GM21619 (cell line): Measurements from ENCODE around the gene ANKRD18A.
"Not testable (repeated sequence)": the region's sequence is repeated elsewhere in the genome, so short reads cannot be mapped to it uniquely, and the experiment has no call there.

Experiments
- ATAC-seq: cut with Tn5 transposase; IDR thresholded peaks from one replicate; pipeline ENCODE4 v1.9.1; 2021; ENCODE audit not compliant: unreplicated experiment

The ANKRD18A gene

GRCh38 chr9:38629511-38629910, 9.1 kb upstream of the ANKRD18A start:
- no peak for ATAC-seq

- ATAC-seq = no peak
Observed at GRCh38 chr9:38626006-38626405, 5.6 kb upstream of the ANKRD18A start.

GRCh38 chr9:38622951-38623350, 2.6 kb upstream of the ANKRD18A start:
- ATAC-seq = no peak

GRCh38 chr9:38622288-38622674, 1.9 kb upstream of the ANKRD18A start:
- ATAC-seq = no peak

GRCh38 chr9:38621434-38622287, 1.3 kb upstream of the ANKRD18A start:
- peak; percentile 32 for ATAC-seq

- ATAC-seq = no peak
Observed at GRCh38 chr9:38619556-38620447, 594 bp downstream of the ANKRD18A start.

- ATAC-seq = not testable (repeated sequence)
Observed at GRCh38 chr9:38598029-38598745, 22.2 kb downstream of the ANKRD18A start.

- not testable (repeated sequence) for ATAC-seq
Observed at GRCh38 chr9:38595117-38595516, 25.3 kb downstream of the ANKRD18A start.

- ATAC-seq = not testable (repeated sequence)
Observed at GRCh38 chr9:38591346-38592063, 28.9 kb downstream of the ANKRD18A start.

GRCh38 chr9:38583765-38584164, 36.6 kb downstream of the ANKRD18A start:
- ATAC-seq = not testable (repeated sequence)

- ATAC-seq = not testable (repeated sequence)
Observed at GRCh38 chr9:38580112-38580511, 40.3 kb downstream of the ANKRD18A start.

- ATAC-seq = not testable (repeated sequence)
Observed at GRCh38 chr9:38576181-38576580, 44.2 kb downstream of the ANKRD18A start.

- not testable (repeated sequence) for ATAC-seq
Observed at GRCh38 chr9:38566048-38566447, 54.3 kb downstream of the ANKRD18A start.

- ATAC-seq = not testable (repeated sequence)
Observed at GRCh38 chr9:38565178-38565577, 55.2 kb downstream of the ANKRD18A start.

GRCh38 chr9:38563911-38564310, 56.5 kb downstream of the ANKRD18A start:
- ATAC-seq = not testable (repeated sequence)

GRCh38 chr9:38561134-38561533, 59.3 kb downstream of the ANKRD18A start:
- not testable (repeated sequence) for ATAC-seq

GRCh38 chr9:38559172-38559571, 61.2 kb downstream of the ANKRD18A start:
- not testable (repeated sequence) for ATAC-seq

- ATAC-seq = not testable (repeated sequence)
Observed at GRCh38 chr9:38557746-38558145, 62.6 kb downstream of the ANKRD18A start.

- not testable (repeated sequence) for ATAC-seq
Observed at GRCh38 chr9:38554966-38555365, 65.4 kb downstream of the ANKRD18A start.

GRCh38 chr9:38553019-38553418, 67.4 kb downstream of the ANKRD18A start:
- not testable (repeated sequence) for ATAC-seq
